Ramos (cell line): ENCODE measurements around the gene LHFPL2.

Source experiments
- in situ Hi-C: fragments of 300-500 bp; cut with MboI; formaldehyde crosslinking; loops from one replicate; pipeline ENCODE4 v1.14.3; 2022; ENCODE audit warnings: low sequenced_read_pairs; ENCODE audit not compliant: unreplicated experiment

Gene LHFPL2

DNA sequence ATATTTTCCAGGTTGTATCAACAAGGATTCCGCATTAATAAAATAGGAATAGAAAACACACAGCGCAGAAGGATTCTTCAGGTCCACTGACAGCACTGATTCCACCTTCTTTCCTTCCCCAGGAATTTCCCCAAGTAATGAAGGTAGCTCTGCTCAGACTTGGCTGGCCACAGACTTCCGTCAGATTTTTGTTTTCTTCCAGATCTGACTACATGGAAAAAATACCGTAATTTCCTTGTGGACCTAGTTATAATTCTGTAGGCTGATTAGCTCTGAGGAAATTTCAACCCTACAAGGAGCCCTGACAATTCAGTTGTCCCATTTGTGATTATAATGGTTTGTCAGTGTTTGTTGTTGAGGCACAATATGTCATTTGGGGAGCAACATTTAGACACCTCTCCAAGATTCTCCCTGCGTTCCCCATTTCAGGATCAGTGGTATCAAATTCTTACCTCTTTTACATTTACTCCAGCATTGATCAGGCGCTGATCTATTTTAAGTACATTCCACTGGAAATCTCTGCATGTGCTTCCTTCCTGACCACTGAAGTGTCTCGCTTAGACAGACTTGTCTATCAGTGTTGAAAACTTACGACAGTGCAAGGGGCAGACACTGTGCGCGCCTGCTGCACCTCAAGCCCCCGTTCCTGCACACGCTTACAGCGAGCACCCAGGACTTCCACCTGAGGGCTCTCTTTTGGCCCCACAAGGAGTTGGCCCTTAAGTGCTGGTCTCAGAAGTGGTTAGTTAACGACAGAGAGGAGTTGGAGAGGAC is 94.8 kb downstream of the LHFPL2 start:
- in situ Hi-C loops: no loop called here

DNA sequence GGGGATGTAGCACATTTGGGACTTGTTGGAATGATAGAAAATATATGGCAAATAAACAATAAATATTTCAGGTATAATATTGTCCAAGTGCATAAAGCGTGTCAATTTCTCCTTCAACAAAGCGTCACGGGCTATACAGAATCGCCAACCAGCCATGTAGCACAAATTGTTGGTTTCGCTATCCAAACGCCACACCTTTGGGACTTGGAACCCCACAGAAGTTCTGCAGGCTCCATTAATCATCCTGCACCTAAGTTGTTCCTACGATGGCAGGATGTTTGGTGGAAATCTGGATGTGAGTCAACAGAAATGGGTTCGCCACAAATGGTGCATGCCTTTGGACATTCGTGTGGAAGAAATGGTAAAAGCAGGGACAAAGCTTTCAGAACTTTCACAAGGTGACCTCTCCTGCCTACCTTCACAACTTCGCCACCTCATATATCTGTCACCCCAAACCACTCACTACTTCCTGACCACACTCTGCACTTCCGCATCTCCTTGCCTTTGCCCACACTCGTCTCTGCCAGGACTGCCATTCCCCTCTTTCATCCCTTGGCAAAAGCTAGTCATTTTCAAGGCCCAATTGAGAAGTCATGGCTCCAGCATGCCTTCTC is 95.7 kb downstream of the LHFPL2 start:
- in situ Hi-C loops: no loop called here

DNA sequence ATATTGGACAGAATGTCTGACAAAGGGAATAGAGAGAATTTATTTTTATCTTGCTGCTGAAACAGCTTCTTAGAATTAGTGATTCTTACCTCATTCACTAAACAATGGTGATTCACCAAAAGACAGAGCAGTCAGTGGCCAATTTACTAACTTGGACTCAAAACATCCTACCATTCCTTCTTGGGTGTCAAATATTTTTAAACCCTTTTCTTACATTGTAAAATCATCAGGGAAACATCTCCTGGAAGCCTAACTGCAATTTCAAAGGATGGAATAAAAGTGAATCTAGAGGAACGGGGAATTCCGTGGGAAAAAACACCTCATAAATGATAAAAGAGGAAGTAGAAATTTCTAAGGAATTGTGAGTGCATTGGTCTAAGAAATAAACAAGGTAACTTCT is 97.7 kb downstream of the LHFPL2 start:
- in situ Hi-C loops: no loop called here

DNA sequence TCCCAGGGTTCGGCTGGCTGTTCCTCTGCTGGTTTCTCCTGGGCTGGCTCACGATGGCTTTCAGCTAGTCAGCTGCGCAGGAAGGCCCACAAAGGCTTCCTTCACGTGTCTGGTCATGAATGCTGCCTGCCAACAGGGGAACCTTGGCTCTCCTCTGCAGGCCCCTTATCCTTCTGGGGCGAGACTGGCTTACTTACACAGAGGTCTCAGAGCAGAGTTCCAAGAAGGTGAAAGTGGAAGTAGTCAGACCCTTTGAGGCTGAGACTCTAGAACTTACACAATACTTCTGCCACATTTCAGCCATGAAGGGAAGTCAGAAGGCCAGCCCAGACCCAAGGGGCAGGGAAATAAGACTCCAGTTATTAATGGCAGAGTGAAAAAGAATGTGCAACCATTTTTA is 99.5 kb downstream of the LHFPL2 start:
- in situ Hi-C loops: no loop called here

DNA sequence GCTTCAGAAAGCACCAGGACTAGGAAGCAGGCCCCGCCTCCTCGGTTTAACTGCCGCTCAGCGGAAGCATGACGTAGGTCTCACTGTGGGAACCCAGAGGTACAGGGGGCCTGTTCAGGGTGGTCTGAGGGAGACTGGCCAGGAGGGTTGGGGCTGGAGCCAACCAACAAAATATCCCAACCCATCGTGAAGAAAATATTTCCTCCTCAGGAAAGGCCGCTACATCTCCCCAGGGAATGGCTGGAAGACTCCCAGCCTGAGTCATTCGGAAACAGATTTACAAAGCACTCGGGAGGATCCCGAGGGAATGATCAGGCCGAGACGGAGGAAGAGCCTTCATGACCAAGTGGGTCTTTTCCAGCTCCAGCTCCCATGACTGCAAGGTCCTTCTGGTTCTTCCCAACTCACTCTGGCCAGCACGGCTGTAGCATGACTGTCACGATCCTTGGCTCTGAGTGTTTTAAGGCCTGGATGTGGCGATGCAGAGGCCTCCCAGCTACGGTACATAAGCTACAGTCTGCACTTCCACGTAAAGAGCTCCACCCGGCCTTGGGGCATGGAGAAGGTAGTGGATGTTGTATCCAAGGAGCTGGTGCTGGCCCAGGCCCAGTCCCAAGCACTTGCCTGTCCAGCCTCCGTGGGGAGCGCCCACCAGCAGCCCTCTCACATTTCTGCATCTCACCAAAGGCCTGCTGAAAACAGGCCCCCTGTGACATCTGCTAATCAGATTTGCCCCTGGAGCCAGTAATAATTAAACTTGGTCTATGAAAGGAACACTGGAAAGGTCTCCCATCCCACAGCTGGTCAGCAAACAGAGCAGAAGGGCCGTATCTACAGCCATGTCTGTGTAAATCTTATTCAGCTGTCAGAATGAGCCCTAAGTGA is 100.6 kb downstream of the LHFPL2 start:
- in situ Hi-C loops: no loop called here

DNA sequence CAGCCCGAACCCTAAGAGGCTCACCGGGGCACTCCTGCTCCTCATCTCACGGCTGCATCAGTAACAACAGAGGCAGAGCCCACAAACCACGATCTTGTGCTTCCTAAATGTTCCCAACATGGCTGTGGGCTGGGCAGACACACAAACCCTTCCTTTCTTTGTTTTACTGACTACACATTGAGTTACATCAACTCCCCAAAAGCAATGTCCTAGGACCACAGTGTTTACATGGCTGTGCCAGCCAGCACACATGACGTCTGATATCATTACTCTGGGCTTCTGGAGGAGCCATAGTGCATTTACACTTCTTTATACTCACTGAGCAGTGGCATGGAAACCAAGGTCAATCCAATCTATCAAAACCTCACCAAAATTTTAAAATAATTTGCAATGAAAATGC is 101.4 kb downstream of the LHFPL2 start:
- in situ Hi-C loops: no loop called here

DNA sequence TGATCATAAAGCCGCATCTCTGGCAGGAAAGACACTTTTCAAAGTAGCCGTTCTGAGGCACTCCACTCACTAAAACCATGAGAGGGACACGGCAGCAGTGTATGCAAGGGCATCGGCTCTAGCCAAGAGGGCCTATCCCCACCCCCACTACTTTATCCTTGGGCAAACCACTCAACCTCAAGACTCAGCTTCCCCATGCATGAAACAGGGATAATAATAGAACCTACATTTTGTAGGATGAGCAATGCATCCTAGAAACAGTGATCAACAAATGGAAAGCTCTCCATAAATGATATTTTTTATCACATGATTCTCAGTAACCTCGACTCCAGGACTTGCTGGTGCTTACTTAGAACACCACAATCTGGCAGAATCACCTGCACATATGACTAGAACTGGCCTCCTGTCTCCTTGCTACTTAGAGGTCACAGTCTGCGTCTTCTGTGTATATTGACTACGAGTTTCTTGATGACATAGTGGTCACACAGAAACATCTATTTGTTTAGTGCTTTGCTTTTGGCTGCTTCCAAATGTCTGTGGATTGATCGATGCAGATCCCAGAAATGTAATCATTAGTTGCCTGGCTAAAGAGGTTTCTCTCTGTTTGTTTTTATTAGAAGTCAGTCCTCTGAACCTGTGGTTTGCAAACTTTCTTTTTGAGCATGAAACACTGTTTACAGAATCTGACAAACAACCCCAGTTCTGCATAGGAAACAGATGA is 102.1 kb downstream of the LHFPL2 start:
- in situ Hi-C loops: no loop called here

DNA sequence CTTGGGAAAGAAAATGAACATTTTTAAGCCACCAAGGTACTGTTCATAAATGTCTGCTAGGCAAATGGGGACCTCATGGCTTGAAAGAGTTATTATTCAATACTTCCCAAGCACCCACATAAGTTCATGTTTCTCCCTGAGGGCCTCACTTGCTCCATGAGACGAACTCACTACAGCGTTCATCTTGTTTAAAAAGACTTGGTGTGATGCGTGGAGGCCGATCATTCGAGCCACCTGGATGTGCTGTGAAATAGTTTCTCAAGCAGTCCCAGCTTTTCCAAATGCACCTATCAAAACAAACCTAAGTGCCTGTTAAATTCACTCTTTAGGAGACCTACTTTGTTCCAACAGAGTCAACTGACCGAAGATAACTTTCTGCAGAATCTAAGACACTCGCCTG is 103.2 kb downstream of the LHFPL2 start:
- in situ Hi-C loops: no loop called here

DNA sequence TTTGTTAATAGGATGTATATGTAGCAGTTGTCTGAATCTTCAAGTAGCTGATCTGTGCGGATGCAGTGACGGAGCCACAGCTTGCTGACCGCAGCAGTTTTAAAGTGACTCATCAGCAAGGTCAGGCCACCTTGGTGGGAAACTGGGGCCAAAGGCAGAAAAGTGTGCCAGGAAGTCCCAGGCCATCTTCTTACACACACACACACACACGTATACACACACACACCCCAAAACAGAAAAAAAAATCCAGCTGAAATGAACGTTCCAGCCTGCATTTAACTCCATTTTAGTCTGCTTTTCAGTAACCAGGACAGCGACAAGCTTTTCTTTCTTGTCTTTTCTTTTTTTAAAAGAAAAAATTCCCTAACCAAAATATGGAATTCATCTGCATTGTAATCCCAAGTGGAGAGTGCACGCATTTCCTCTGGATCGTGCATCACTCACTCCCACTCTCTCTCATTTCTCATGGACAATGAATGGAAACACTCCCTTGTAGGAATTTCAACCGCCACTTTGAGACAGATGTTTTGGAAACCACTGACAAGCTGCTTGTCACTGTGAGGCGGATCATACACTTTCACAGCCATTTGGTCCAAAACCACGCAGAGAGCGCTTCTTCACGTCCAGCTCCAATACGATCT is 103.9 kb downstream of the LHFPL2 start:
- in situ Hi-C loops: no loop called here

DNA sequence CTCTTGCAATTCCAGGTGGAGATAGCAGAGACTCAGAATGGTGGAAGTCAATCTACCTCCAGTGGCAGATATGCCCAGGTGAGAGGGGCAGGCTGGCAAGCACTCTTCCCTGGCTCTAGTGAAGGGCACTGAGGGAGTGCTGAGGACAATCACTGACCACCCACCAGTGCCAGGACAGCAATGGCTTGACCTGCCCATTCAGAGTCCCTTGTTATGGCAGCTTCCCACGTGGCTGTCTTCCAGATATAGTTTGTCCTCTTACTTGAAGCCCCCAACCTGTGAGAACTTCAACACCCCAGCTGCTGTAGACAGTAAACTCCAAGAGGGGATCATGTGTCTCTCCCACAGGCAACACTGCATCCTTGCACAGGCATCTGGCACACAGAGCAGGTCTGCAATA is 104.7 kb downstream of the LHFPL2 start:
- in situ Hi-C loops: no loop called here

DNA sequence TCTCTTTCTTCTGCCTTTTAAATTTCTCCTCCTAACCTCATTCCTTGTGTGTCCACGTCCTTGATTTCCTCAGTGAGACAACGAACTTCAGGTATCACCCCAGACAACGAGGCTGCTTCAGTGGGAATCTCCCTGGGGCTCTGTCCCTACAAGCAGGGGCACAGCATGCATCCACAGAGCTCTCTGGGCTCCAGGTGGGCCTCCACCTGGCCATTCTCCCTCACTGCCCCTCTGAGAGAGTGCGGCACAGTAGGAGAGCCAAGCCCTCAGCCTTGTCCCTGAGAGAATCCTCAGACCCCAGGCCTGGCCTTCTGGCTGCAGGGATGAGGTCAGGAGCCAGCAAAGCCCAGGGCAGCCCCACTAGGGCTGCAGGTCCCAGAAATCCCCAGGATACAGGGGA is 105.3 kb downstream of the LHFPL2 start:
- in situ Hi-C loops: no loop called here

DNA sequence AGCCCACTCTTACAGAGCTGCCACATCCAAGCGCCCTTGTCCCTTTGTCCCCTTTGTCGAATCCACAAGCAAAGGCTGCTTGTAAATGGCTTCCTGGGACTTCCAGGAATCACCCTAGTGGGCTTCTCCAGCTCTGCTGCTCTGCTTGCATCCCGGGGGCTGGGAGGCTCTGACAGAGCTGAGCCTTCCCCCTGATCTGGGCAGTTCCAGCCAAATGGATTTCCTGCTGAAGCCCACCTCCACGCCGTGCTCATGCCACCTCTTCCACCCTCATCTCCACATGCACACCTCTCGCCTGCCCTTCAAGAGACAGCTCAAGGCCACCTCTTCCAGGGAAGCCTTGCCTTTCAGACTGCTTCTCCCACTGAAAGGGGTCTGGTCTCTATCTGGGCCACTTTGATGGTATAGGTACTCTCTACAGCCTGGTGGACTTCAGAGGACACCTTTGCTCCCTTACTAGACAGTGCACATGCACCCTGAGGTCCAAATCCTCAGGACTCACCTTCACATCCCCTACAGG is 106.2 kb downstream of the LHFPL2 start:
- in situ Hi-C loops: no loop called here

DNA sequence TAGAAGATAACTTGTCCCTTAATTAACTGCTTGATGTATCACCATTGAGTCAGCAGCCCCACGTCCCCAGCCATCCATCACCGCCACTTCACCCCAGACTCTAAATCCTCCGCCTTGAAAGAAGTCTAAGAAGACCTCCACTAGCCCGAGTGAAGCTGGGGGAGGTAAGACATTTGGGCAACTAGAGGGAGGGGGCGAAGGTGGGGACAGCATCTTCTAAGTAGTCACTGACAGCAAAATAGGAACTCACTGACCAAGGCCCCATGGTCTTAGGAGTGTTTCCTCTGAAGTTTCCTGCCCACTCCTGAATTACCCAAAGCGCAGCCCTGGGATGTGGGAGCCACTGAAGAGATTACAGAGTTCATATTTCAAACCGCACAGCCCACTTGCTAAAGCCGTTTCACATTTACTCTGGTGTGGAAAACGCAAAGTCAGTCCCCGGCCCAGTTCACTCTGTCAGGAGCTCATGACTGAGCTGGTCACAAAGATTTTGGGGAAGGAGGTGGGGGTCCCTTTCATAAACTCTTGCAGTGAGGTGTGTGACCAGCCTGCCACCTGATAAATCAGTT is 107.4 kb downstream of the LHFPL2 start:
- in situ Hi-C loops: no loop called here

DNA sequence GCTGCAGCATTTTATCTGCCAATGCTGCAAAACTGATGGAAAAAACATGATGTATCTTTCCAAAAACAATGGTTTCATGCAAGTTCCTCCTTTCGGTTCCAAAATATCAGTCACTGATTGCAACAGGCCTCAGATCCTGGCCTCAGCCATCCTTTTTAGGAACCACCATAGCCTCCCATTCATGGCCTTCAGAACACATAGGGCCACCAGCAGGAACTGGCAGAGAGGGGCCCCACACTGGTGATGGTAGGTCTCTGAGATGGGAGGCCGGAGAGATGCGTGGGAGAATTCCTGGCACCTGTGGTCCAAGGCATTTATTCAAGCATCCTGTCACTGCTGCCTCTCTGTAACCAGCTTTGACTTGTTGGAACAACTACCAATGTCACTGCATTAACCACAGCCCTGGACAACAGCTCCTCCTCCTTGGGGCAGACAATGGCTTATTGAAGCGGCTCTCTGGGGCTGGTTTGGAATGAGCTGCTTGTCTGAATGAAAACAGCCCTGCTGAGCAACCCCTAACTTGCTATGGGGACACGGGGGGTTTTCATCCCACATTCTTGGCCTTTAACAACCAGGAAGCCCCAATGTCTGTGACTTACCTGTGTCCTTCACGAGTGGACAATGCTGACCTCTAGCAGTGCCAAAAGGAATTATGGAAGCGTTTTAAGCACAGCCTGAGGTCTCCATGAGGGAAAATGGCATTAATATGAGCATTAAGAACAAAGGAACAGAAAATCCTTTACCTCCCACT is 108.1 kb downstream of the LHFPL2 start:
- in situ Hi-C loops: no loop called here

DNA sequence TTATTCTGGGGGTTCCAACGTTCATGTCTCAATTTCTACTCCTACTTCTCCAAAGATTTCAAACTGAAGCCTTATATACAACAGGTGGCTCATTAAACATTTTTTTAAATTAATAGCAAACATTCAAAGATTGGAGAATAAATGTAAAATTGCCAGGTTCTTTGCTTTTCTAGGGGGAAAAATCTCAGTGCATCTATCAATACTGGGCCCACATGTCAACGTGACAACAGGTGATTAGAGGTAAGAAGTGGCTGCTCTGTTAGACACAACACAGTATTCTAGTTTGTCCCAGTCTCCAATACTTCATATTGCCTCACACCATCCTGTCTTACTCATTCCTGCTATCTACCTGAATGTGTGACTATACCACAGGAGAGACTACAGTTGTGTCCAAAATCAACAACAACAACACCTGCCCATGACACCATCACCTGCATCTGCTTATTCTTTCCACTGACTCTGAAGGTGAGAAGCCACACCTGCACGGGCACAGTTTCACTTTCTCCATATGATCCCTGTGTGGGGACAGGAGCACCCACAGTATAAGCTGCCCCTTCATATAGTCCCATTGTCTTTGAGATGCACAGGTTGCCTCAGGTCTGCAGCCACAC is 110.2 kb downstream of the LHFPL2 start:
- in situ Hi-C loops: no loop called here

DNA sequence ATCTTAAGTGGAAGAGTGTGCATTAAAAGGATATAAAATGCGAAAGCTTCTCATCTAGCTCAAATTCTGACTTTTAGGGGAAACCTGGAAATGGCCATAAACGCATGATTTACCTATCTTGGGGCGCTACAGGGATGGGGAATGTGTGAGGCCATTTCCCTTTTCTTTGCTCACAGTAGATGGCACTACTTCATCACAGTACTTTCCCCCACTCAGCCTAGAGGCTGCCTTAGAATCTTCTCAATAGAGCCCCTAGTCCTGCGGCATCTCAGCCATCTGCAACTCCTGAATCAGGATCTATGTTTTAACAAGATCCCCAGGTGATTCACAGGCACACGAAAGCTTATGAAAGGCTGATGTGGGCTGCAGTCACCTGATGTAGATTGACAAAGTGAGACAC is 110.8 kb downstream of the LHFPL2 start:
- in situ Hi-C loops: no loop called here

DNA sequence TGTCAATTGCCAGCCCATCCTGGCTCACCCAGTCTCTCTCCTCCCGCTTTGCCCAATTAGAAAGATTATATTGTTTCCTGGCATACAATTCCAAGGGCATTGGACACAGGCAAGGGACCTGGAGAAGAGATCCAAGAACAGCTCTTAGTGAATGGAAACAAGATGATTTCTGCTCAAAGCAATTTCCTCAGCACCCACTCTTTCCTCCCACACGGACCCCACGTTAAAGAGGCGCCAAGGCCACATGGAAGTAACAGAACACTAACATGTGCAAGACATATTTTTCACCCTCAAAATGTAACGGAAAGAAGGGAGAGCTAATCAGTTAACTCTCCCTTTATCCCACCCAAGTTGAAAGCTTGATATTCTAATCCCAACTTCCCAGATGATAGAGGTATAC is 111.2 kb downstream of the LHFPL2 start:
- in situ Hi-C loops: no loop called here

DNA sequence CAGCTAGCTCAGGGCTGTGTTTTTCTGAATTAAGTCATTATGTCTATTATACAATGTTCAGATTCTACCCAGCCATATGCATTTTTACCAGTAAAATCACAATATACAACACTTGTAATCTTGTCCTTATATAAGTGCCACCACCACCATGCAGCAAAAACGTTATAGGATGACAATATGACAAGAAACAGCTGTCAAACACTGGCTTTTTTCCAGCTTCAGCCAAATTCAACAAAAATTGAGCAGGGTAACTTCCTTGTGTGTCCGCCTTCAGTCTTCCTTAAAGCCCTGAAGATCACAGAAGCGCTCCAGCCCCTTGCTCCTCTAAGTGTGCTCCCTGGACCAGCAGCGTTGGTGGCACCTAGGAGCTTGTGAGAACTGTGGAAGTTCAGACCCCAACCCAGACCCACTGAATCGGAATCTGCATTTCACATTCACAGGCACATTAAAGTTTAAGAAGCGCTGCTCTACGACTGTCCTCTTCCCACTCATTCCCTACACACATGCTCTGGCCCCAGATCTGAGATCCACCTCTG is 111.8 kb downstream of the LHFPL2 start:
- in situ Hi-C loops: no loop called here
